K562 (cell line): Measurements from ENCODE around the gene CBFA2T2. TPM values are rescaled to one million over a fixed set of nuclear protein-coding genes. Genes with fewer than 3 reads are reported as not detected.

Experiments used
- ATAC-seq: fragments of 200-7000 bp; cut with Tn5 transposase; 3 replicates; pipeline ENCODE4 v1.9.1; 2020; ENCODE audit warnings: moderate library complexity
- BruUV-seq: library from RNA; stranded (reverse); fragments of 400-500 nt; replicated peaks from 2 replicates; lab custom pipeline; 2021; lab: Mats Ljungman, UMichigan
- CTCF ChIA-PET: fragments of 300-600 bp; formaldehyde crosslinking; extraction: SDS; loops from one replicate; lab custom pipeline; 2021; ENCODE audit warnings: low intra/inter-chr PET ratio; lab: Yijun Ruan, JAX
- POLR2A ChIA-PET: fragments of 300-600, 350-650 bp; sonication (Branson Sonifier 250); formaldehyde crosslinking; extraction: SDS; loops from one replicate; lab custom pipeline; 2021; ENCODE audit warnings: antibody characterized with exemption, inconsistent platforms; lab: Yijun Ruan, JAX
- DNase-seq, 4 experiments: peaks; one replicate each; pipeline versions ENCODE4 v3.0.0 to v3.0.0-alpha.2; 2011 to 2018; ENCODE audit warnings: low spot score in 3 of 4, mixed read lengths in 3 of 4; ENCODE audit errors: extremely low read depth in 1 of 4
- FAIRE-seq: peaks from 2 replicates; lab custom pipeline; 2011; peaks lifted over from hg19 to GRCh38; lab: Jason Lieb, UNC
- H2AFZ ChIP-seq: 2 replicates; pipeline ENCODE4 v1.6.0; 2011; ENCODE audit warnings: low read depth, low read length, control low read depth, inconsistent platforms
- H3K27ac ChIP-seq: fragments of 200-600 bp; 3 replicates; pipeline ENCODE4 v1.8.0; 2011; ENCODE audit warnings: low read depth, mild to moderate bottlenecking, control low read depth, inconsistent platforms, low read length, moderate library complexity, mixed read lengths; ENCODE audit errors: extremely low read depth
- H3K27me3 ChIP-seq, 2 experiments: fragments of 300-600 bp in 1 of 2; 2 replicates in 1 of 2; 3 replicates in 1 of 2; pipeline versions ENCODE4 v1.6.0 to v1.8.0; 2011; ENCODE audit warnings: inconsistent platforms in 2 of 2, low read length in 2 of 2, mild to moderate bottlenecking in 1 of 2, mixed read lengths in 1 of 2, moderate library complexity in 1 of 2; ENCODE audit not compliant: control insufficient read depth in 2 of 2, insufficient read depth in 2 of 2
- H3K36me3 ChIP-seq: fragments of 300-600 bp; 3 replicates; pipeline ENCODE4 v1.8.0; 2011; ENCODE audit warnings: mild to moderate bottlenecking, low read length, inconsistent platforms; ENCODE audit not compliant: control insufficient read depth, insufficient read depth
- H3K4me1 ChIP-seq, 2 experiments: fragments of 200-600 bp in 1 of 2; replicated peaks in 1 of 2; 2 replicates in 1 of 2; 3 replicates in 1 of 2; pipeline versions ENCODE4 v1.5.1 to v1.8.0; 2011; ENCODE audit warnings: inconsistent platforms in 2 of 2, low read length in 2 of 2, mild to moderate bottlenecking in 1 of 2, mixed read lengths in 1 of 2, moderate library complexity in 1 of 2; ENCODE audit not compliant: control insufficient read depth in 2 of 2, insufficient read depth in 2 of 2
- H3K4me2 ChIP-seq: 2 replicates; pipeline ENCODE4 v1.6.1; 2011; ENCODE audit warnings: low read length, control low read depth, inconsistent platforms, mixed read lengths; ENCODE audit not compliant: insufficient read depth
- H3K4me3 ChIP-seq: fragments of 200-600 bp; sonication (generic), shearing (Covaris generic); 2 replicates; pipeline ENCODE4 v1.5.1; 2016; ENCODE audit warnings: control low read depth, inconsistent platforms
- H3K79me2 ChIP-seq: fragments of 200-600 bp; 3 replicates; pipeline ENCODE4 v1.8.0; 2011; ENCODE audit warnings: low read length, inconsistent platforms; ENCODE audit not compliant: control insufficient read depth, insufficient read depth
- H3K9ac ChIP-seq, 2 experiments: 2 replicates each; pipeline versions ENCODE4 v1.6.0 to v1.6.1; 2011; ENCODE audit warnings: low read depth in 2 of 2, low read length in 2 of 2, control low read depth in 1 of 2, inconsistent platforms in 1 of 2, mild to moderate bottlenecking in 1 of 2, mixed read lengths in 1 of 2; ENCODE audit not compliant: insufficient read depth in 1 of 2
- H3K9me1 ChIP-seq: one replicate; pipeline ENCODE4 v1.6.0; 2011; ENCODE audit warnings: inconsistent platforms, mild to moderate bottlenecking, low read length, moderate library complexity; ENCODE audit not compliant: control insufficient read depth, insufficient read depth
- H3K9me3 ChIP-seq: replicated peaks from 2 replicates; pipeline ENCODE4 v1.5.1; 2011; ENCODE audit warnings: low read depth, low read length, inconsistent platforms; ENCODE audit not compliant: control insufficient read depth, insufficient read depth
- H4K20me1 ChIP-seq: replicated peaks from 2 replicates; pipeline ENCODE4 v1.6.1; 2011; ENCODE audit warnings: low read length, inconsistent platforms, mixed read lengths; ENCODE audit not compliant: control insufficient read depth, insufficient read depth
- HNRNPL ChIP-seq: fragments of 200-400 bp; formaldehyde crosslinking; IDR thresholded peaks from 2 replicates; pipeline ENCODE4 v1.6.1; 2017; ENCODE audit warnings: low read depth, mild to moderate bottlenecking, low read length
- REST ChIP-seq, 2 experiments: fragments of 450-650 bp; formaldehyde crosslinking in 1 of 2; IDR thresholded peaks; 2 replicates each; pipeline versions ENCODE4 v1.4.0 to v1.6.1; 2014 to 2020; ENCODE audit warnings: mild to moderate bottlenecking in 2 of 2, borderline replicate concordance in 1 of 2, low read depth in 1 of 2
- ZBTB1 ChIP-seq: sonication (generic); formaldehyde crosslinking; IDR thresholded peaks from 2 replicates; pipeline ENCODE4 v1.8.1; 2023; ENCODE audit warnings: missing genetic modification reagents, low read depth, mild to moderate bottlenecking, borderline replicate concordance
- ZNF280B ChIP-seq: fragments of 250-450 bp; sonication (Bioruptor Pico); IDR thresholded peaks from 2 replicates; pipeline ENCODE4 v1.5.1; 2021; ENCODE audit warnings: mild to moderate bottlenecking
- ZNF592 ChIP-seq: fragments of 450-650 bp; IDR thresholded peaks from 2 replicates; pipeline ENCODE4 v1.6.1; 2017; ENCODE audit warnings: antibody characterized with exemption, mild to moderate bottlenecking
- WGBS: fragments of 100-300 bp; shearing (Covaris generic); methylation state at CpG from one replicate; pipeline ENCODE4 v1.1.6; 2016; ENCODE audit warnings: low coverage, mixed read lengths; ENCODE audit not compliant: insufficient coverage; ENCODE audit errors: missing lambda C conversion rate; 5-methylcytosine and 5-hydroxymethylcytosine counted together
- in situ Hi-C: fragments of 300-500 bp; cut with MboI; formaldehyde crosslinking; loops from 4 replicates; pipeline ENCODE4 v1.15.0; 2018; ENCODE audit warnings: inconsistent platforms, mixed read lengths
- intact Hi-C: fragments of 100-400 bp; cut with micrococcal nuclease; formaldehyde crosslinking; loops from 2 replicates; pipeline ENCODE4 v1.14.2; 2022
- polyA plus RNA-seq, 8 experiments: library from polyadenylated mRNA; depleted of rRNA in 4 of 8; stranded (reverse) in 5 of 8; unstranded in 3 of 8; fragments of >200 nt; fragmentation: Nextera tagmentation in 2 of 8; fragmentation: Illumina TruSeq in 1 of 8; extraction: Ambion mirVana in 2 of 8; extraction: Trizol in 1 of 8; gene quantifications; 2 replicates each; pipeline versions ENCODE4 v1.2.1 to v1.2.3, GENCODE V29; 2011 to 2014; ENCODE audit warnings: inconsistent platforms in 1 of 8, missing spikeins in 1 of 8
- total RNA-seq, 7 experiments: library from RNA; depleted of rRNA in 6 of 7; stranded (reverse); fragments of >200 nt in 6 of 7; fragmentation: Illumina TruSeq in 2 of 7; extraction: Trizol in 2 of 7; gene quantifications; 2 replicates each; pipeline versions ENCODE4 v1.2.1 to v1.2.3, GENCODE V29; 2011 to 2021; ENCODE audit warnings: low replicate concordance in 1 of 7

CBFA2T2 gene
- total and polyA plus RNA-seq, 9 of the 15 experiments (the other 6 are each of a cell fraction or from before 2014, with no cell fraction given), result 0.27 to 9.6 (median 5.8) TPM

- DNase-seq (peak in 2 of 4 experiments; percentile 1 to 55), FAIRE-seq (no peak), ATAC-seq (no peak)
- no peaks in the 10 kb centered on the region for H3K27me3 ChIP-seq
- peak overlapping the region; percentile 93 for H3K4me2 ChIP-seq
- H3K4me1 ChIP-seq, result peaks cover 32 to 35% of the 10 kb centered on the region in 2 experiments; a peak in 4 of 5 replicates
- H3K4me3 ChIP-seq, result peak overlapping the region; percentile 78; the same call in 1 of the 2 replicates
- H4K20me1 ChIP-seq, result no peaks in the 10 kb centered on the region
- POLR2A ChIA-PET, result interaction anchor here (0.6 to 1.0 kb wide), 4 partner anchors 22 to 233 kb away, joined by 3 to 4 read pairs (median 4); no protein-coding TSS in a partner anchor
- peak overlapping the region; percentile 93 for H2AFZ ChIP-seq
- peak overlapping the region; percentile 69 for H3K27ac ChIP-seq
- in situ Hi-C loops, result no loop called here
- no peaks in the 10 kb centered on the region for H3K9me3 ChIP-seq
- CTCF ChIA-PET, result no interaction called here
- H3K9me1 ChIP-seq, result no peaks in the 10 kb centered on the region
- intact Hi-C loops, result loop anchor here (2.0 to 5.0 kb wide), 2 partner anchors 28 to 43 kb away; partner anchors contain the start of gene CDK5RAP1
- no TSS peak for BruUV-seq
- H3K79me2 ChIP-seq, result peaks cover 23% of the 10 kb centered on the region; the same call in 2 of the 3 replicates
- H3K36me3 ChIP-seq, result no peaks in the 10 kb centered on the region
- peak overlapping the region; percentile 40 to 70; a peak in 3 of 4 replicates for H3K9ac ChIP-seq
- WGBS, result 38% methylated on average over 4 of the region's 4 CpGs
- TF ChIP-seq ZNF592, result 0 out of 2 replicates have a peak, but pooled peaks have one; percentile 20
- peak; percentile 35; the same call in 1 of the 2 replicates for TF ChIP-seq REST (IDR thresholded peaks at IDR 0.05; ENCODE audit: borderline replicate concordance)
- no peak for TF ChIP-seq REST (CRISPR knock-in tag; IDR thresholded peaks at IDR 0.05; ENCODE audit: low read depth)
- no peak for TF ChIP-seq ZNF280B (CRISPR knock-in tag)
- TF ChIP-seq HNRNPL, result no peak
- TF ChIP-seq ZBTB1, result no peak
Observed at GRCh38 chr20:33444797-33445560, 44.9 kb upstream of the CBFA2T2 start.
